ENCODE measurements around the gene TPPP2.
"Not testable (repeated sequence)": the region's sequence is repeated elsewhere in the genome, so short reads cannot be mapped to it uniquely, and the experiment has no call there.

TPPP2 gene

GRCh38 chr14:20998674-20999366, 31.2 kb upstream of the TPPP2 start, which contains the start of gene SLC39A2:
SLC39A2 (plus strand) TSS chr14:20999293; CDS start chr14:20999447, 154 bp downstream.
- POLR2A ChIA-PET = interaction anchor here (0.5 kb wide), 1 partner anchor 157 kb away, joined by 3 read pairs; no protein-coding TSS in a partner anchor
- H3K27ac ChIP-seq (ENCODE audit: insufficient read depth in 1 of 2, low read depth in 1 of 2, low read length in 2 of 2, poor library complexity in 1 of 2, severe bottlenecking in 2 of 2) = no peak within 1 kb of the TSS

GRCh38 chr14:20999591-20999990, 30.4 kb upstream of the TPPP2 start:
- peaks cover 10 to 30% (median 24%) of the 10 kb centered on the region in 4 experiments for H3K36me3 ChIP-seq (ENCODE audit: control insufficient read depth in 4 of 4, insufficient read depth in 4 of 4, low read length in 3 of 4)
- ChIA-PET CTCF (interaction anchor here (1.7 to 10.6 kb wide), 2 partner anchors 10 to 17 kb away, joined by 4 to 109 read pairs; partner anchors contain the start of gene METTL17), POLR2A (no interaction called here)
- H3K27me3 ChIP-seq (replicated peaks in 2 of 5; ENCODE audit: control insufficient read depth in 4 of 5, insufficient read depth in 5 of 5, low read length in 4 of 5) = no peaks in the 10 kb centered on the region
- no peak overlapping the region for H3K27ac ChIP-seq (ENCODE audit: insufficient read depth in 1 of 2, low read depth in 1 of 2, low read length in 2 of 2, poor library complexity in 1 of 2, severe bottlenecking in 2 of 2)
- H3K4me3 ChIP-seq (ENCODE audit: control insufficient read depth in 1 of 7, extremely low read depth in 1 of 7, insufficient read depth in 4 of 7, low read depth in 2 of 7, low read length in 6 of 7) = no peak overlapping the region
- H3K9me3 ChIP-seq (ENCODE audit: control extremely low read depth in 1 of 5, control insufficient read depth in 4 of 5, insufficient read depth in 2 of 5, low read depth in 1 of 5, low read length in 4 of 5) = no peaks in the 10 kb centered on the region
- no peak for DNase-seq
- 85% methylated on average over 4 of the region's 4 CpGs for WGBS (ENCODE audit: insufficient coverage)
- H3K4me1 ChIP-seq (ENCODE audit: control extremely low read depth in 1 of 4, control insufficient read depth in 4 of 4, insufficient read depth in 4 of 4, low read length in 3 of 4) = no peaks in the 10 kb centered on the region

More at GRCh38 chr14:20998674-20999366, 31.2 kb upstream of the TPPP2 start, which contains the start of gene SLC39A2:
- Histone ChIP-seq H3K27me3 (replicated peaks in 2 of 5; ENCODE audit: control insufficient read depth in 4 of 5, insufficient read depth in 5 of 5, low read length in 4 of 5) (no peaks in the 10 kb centered on the region), H3K9me3 (ENCODE audit: control extremely low read depth in 1 of 5, control insufficient read depth in 4 of 5, insufficient read depth in 2 of 5, low read depth in 1 of 5, low read length in 4 of 5) (no peaks in the 10 kb centered on the region), H3K4me1 (ENCODE audit: control extremely low read depth in 1 of 4, control insufficient read depth in 4 of 4, insufficient read depth in 4 of 4, low read length in 3 of 4) (no peaks in the 10 kb centered on the region), H3K36me3 (ENCODE audit: control insufficient read depth in 4 of 4, insufficient read depth in 4 of 4, low read length in 3 of 4) (peaks cover 12 to 37% (median 28%) of the 10 kb centered on the region in 4 experiments), H3K4me3 (ENCODE audit: control insufficient read depth in 1 of 7, extremely low read depth in 1 of 7, insufficient read depth in 4 of 7, low read depth in 2 of 7, low read length in 6 of 7) (no peak within 1 kb of the TSS)
- DNase-seq = no peak
- WGBS (ENCODE audit: insufficient coverage) = 93% methylated on average over 4 of the region's 6 CpGs
- CTCF ChIA-PET = interaction anchor here (0.5 to 10.6 kb wide), 8 partner anchors 9 to 111 kb away, joined by 3 to 109 read pairs (median 3); partner anchors contain the start of gene METTL17

GRCh38 chr14:21001218-21001617, 28.8 kb upstream of the TPPP2 start:
- H3K27ac ChIP-seq (ENCODE audit: insufficient read depth in 1 of 2, low read depth in 1 of 2, low read length in 2 of 2, poor library complexity in 1 of 2, severe bottlenecking in 2 of 2) = no peak overlapping the region
- ChIA-PET POLR2A (no interaction called here), CTCF (interaction anchor here (0.6 to 10.6 kb wide), 8 partner anchors 13 to 254 kb away, joined by 3 to 109 read pairs (median 4); no protein-coding TSS in a partner anchor)
- no peak overlapping the region for H3K4me3 ChIP-seq (ENCODE audit: control insufficient read depth in 1 of 7, extremely low read depth in 1 of 7, insufficient read depth in 4 of 7, low read depth in 2 of 7, low read length in 6 of 7)
- H3K27me3 ChIP-seq (replicated peaks in 2 of 5; ENCODE audit: control insufficient read depth in 4 of 5, insufficient read depth in 5 of 5, low read length in 4 of 5) = no peaks in the 10 kb centered on the region
- WGBS (ENCODE audit: insufficient coverage) = 87% methylated on average over 4 of the region's 7 CpGs
- no peak for DNase-seq
- peaks cover 1 to 14% (median 8%) of the 10 kb centered on the region in 4 experiments for H3K36me3 ChIP-seq (ENCODE audit: control insufficient read depth in 4 of 4, insufficient read depth in 4 of 4, low read length in 3 of 4)
- no peaks in the 10 kb centered on the region for H3K4me1 ChIP-seq (ENCODE audit: control extremely low read depth in 1 of 4, control insufficient read depth in 4 of 4, insufficient read depth in 4 of 4, low read length in 3 of 4)
- H3K9me3 ChIP-seq (ENCODE audit: control extremely low read depth in 1 of 5, control insufficient read depth in 4 of 5, insufficient read depth in 2 of 5, low read depth in 1 of 5, low read length in 4 of 5) = no peaks in the 10 kb centered on the region

DNA sequence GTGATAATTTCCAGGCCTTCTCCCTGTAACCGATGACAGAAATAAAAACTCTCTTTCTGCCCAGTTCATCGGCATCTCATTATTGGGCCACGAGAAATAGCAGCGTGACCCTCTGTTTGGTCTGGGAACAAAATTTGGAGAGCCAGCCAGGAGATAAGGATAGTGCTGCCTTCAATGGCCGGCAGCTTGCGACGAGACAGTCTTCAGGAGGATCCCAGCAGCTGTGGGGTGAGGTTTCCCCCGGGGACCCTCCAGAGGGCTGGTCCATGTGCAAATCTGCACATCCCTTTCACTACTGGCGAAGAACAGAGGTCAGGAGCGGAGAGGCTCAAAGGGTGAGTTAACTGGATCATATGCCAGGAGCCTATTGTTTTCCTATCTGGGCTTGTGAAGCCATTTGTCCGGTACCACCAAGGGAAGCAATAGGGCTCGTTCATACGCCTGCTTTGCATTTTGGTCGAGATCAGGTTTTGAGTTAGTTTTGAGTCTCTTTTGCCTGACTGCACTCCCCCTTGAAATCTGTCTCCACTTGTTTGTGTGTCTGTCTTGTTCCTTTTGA, 26.1 kb upstream of the TPPP2 start:
- H3K9me3 ChIP-seq (ENCODE audit: control extremely low read depth in 1 of 5, control insufficient read depth in 4 of 5, insufficient read depth in 2 of 5, low read depth in 1 of 5, low read length in 4 of 5) = no peaks in the 10 kb centered on the region
- ChIA-PET POLR2A (no interaction called here), CTCF (interaction anchor here (1.1 to 10.6 kb wide), 6 partner anchors 9 to 90 kb away, joined by 3 to 109 read pairs (median 6); no protein-coding TSS in a partner anchor)
- no peaks in the 10 kb centered on the region for H3K27me3 ChIP-seq (replicated peaks in 2 of 5; ENCODE audit: control insufficient read depth in 4 of 5, insufficient read depth in 5 of 5, low read length in 4 of 5)
- no peak overlapping the region for H3K27ac ChIP-seq (ENCODE audit: insufficient read depth in 1 of 2, low read depth in 1 of 2, low read length in 2 of 2, poor library complexity in 1 of 2, severe bottlenecking in 2 of 2)
- no peaks in the 10 kb centered on the region for H3K36me3 ChIP-seq (ENCODE audit: control insufficient read depth in 4 of 4, insufficient read depth in 4 of 4, low read length in 3 of 4)
- WGBS (ENCODE audit: insufficient coverage) = 98% methylated on average over 13 of the region's 14 CpGs
- H3K4me3 ChIP-seq (ENCODE audit: control insufficient read depth in 1 of 7, extremely low read depth in 1 of 7, insufficient read depth in 4 of 7, low read depth in 2 of 7, low read length in 6 of 7) = no peak overlapping the region
- DNase-seq = no peak
- H3K4me1 ChIP-seq (ENCODE audit: control extremely low read depth in 1 of 4, control insufficient read depth in 4 of 4, insufficient read depth in 4 of 4, low read length in 3 of 4) = no peaks in the 10 kb centered on the region

DNA sequence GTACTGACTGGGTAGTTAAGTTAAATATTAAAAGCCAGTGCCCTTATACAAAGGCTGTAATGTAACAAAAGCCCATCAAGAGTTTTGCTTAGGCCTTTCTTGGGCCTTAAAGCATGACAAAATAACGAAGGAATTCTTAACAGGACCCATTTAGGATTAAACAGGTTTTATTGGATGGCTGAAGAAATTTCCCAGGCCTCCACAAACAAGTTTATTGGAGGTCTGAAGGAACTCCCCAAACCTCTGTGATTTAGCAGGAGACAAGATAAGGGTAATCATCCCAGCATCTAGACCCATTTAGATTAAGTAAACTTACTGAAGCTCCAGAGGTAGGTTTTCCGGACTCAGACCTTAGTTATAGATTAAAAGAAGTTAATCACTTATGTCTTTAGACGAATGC, 20.3 kb upstream of the TPPP2 start:
- DNase-seq; H3K4me1 ChIP-seq (ENCODE audit: control extremely low read depth in 1 of 4, control insufficient read depth in 4 of 4, insufficient read depth in 4 of 4, low read length in 3 of 4); H3K27ac ChIP-seq (ENCODE audit: insufficient read depth in 1 of 2, low read depth in 1 of 2, low read length in 2 of 2, poor library complexity in 1 of 2, severe bottlenecking in 2 of 2); H3K27me3 ChIP-seq (replicated peaks in 2 of 5; ENCODE audit: control insufficient read depth in 4 of 5, insufficient read depth in 5 of 5, low read length in 4 of 5); H3K4me3 ChIP-seq (ENCODE audit: control insufficient read depth in 1 of 7, extremely low read depth in 1 of 7, insufficient read depth in 4 of 7, low read depth in 2 of 7, low read length in 6 of 7); POLR2A ChIA-PET; H3K36me3 ChIP-seq (ENCODE audit: control insufficient read depth in 4 of 4, insufficient read depth in 4 of 4, low read length in 3 of 4); H3K9me3 ChIP-seq (ENCODE audit: control extremely low read depth in 1 of 5, control insufficient read depth in 4 of 5, insufficient read depth in 2 of 5, low read depth in 1 of 5, low read length in 4 of 5): not testable (repeated sequence)
- CTCF ChIA-PET = interaction anchor here (1.3 to 16.8 kb wide), 6 partner anchors 11 to 94 kb away, joined by 3 to 345 read pairs (median 66); partner anchors contain the start of genes RNASE13, RNASE7, SLC39A2 and TMEM253
- 100% methylated on average over 1 of the region's 3 CpGs for WGBS (ENCODE audit: insufficient coverage)

DNA sequence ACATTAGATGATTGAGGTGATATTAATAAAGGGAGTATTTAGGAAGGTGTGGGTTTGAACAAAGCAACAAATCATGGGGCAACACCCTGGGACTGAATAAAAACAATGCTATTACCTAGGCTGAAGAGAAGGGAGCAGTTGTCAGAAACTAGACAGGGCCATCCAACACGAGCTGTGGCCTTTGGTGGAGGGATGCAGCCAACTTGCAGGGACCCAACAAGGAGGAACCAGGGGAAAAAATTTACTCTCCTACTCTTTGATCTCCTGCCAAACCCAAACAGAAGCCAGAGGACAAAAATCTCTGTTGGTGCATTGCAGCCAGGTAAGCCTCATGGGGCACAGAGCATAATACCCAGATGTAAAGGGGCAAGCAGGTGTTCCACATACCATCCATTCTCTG, 18.9 kb upstream of the TPPP2 start:
- POLR2A ChIA-PET = no interaction called here

More for the DNA sequence above, 18.9 kb upstream of the TPPP2 start:
- DNase-seq = no peak
- H3K9me3 ChIP-seq (ENCODE audit: control extremely low read depth in 1 of 5, control insufficient read depth in 4 of 5, insufficient read depth in 2 of 5, low read depth in 1 of 5, low read length in 4 of 5) = no peaks in the 10 kb centered on the region
- peaks cover 0 to 3% (median 0%) of the 10 kb centered on the region in 5 experiments for H3K27me3 ChIP-seq (replicated peaks in 2 of 5; ENCODE audit: control insufficient read depth in 4 of 5, insufficient read depth in 5 of 5, low read length in 4 of 5)
- CTCF ChIA-PET = interaction anchor here (1.3 to 16.8 kb wide), 8 partner anchors 9 to 93 kb away, joined by 4 to 345 read pairs (median 107); partner anchors contain the start of genes RNASE13, RNASE7, SLC39A2 and TMEM253
- H3K27ac ChIP-seq (ENCODE audit: insufficient read depth in 1 of 2, low read depth in 1 of 2, low read length in 2 of 2, poor library complexity in 1 of 2, severe bottlenecking in 2 of 2) = no peak overlapping the region
- no peaks in the 10 kb centered on the region for H3K4me1 ChIP-seq (ENCODE audit: control extremely low read depth in 1 of 4, control insufficient read depth in 4 of 4, insufficient read depth in 4 of 4, low read length in 3 of 4)
- 88% methylated on average over 1 of the region's 1 CpG for WGBS (ENCODE audit: insufficient coverage)
- H3K36me3 ChIP-seq (ENCODE audit: control insufficient read depth in 4 of 4, insufficient read depth in 4 of 4, low read length in 3 of 4) = no peaks in the 10 kb centered on the region
- H3K4me3 ChIP-seq (ENCODE audit: control insufficient read depth in 1 of 7, extremely low read depth in 1 of 7, insufficient read depth in 4 of 7, low read depth in 2 of 7, low read length in 6 of 7) = no peak overlapping the region
